Endothelial cell of umbilical vein (primary cell): ENCODE data around the gene RHOB. TPM values are rescaled to one million over a fixed set of nuclear protein-coding genes. Genes with fewer than 3 reads are reported as not detected.

ENCODE experiments used
- BruUV-seq: library from RNA; stranded (reverse); fragments of 400-500 nt; replicated peaks from 2 replicates; lab custom pipeline; 2021; lab: Mats Ljungman, UMichigan
- CTCF ChIA-PET: fragments of 300-600, 350-600 bp; sonication (Branson Sonifier 250); formaldehyde crosslinking; loops from one replicate; lab custom pipeline; 2021; ENCODE audit warnings: antibody characterized with exemption, inconsistent platforms; lab: Charles Lee
- POLR2A ChIA-PET: fragments of 300-600, 350-600 bp; sonication (Branson Sonifier 250); formaldehyde crosslinking; loops from one replicate; lab custom pipeline; 2021; ENCODE audit warnings: antibody characterized with exemption, inconsistent platforms; lab: Charles Lee
- DNase-seq: peaks from one replicate; pipeline ENCODE4 v3.0.0-alpha.2; 2011; ENCODE audit warnings: low read depth, low spot score
- FAIRE-seq: peaks from 2 replicates; lab custom pipeline; 2011; peaks lifted over from hg19 to GRCh38; lab: Jason Lieb, UNC
- H2AFZ ChIP-seq: 2 replicates; pipeline ENCODE4 v1.6.0; 2012; ENCODE audit warnings: low read depth, low read length, control low read depth, inconsistent platforms
- H3K27ac ChIP-seq: 2 replicates; pipeline ENCODE4 v1.5.1; 2011; ENCODE audit warnings: low read depth, mild to moderate bottlenecking, control low read depth, low read length, moderate library complexity; ENCODE audit not compliant: insufficient read depth
- H3K27me3 ChIP-seq, 2 experiments: 2 replicates each; pipeline versions ENCODE4 v1.6.0 to v1.6.1; 2011; ENCODE audit warnings: low read length in 2 of 2, mixed read lengths in 1 of 2; ENCODE audit not compliant: control insufficient read depth in 2 of 2, insufficient read depth in 2 of 2
- H3K36me3 ChIP-seq, 2 experiments: 2 replicates in 1 of 2; 3 replicates in 1 of 2; pipeline ENCODE4 v1.5.1; 2011; ENCODE audit warnings: low read length in 2 of 2, mild to moderate bottlenecking in 1 of 2, moderate library complexity in 1 of 2; ENCODE audit not compliant: control insufficient read depth in 2 of 2, insufficient read depth in 2 of 2; ENCODE audit errors: extremely low read depth in 1 of 2
- H3K4me1 ChIP-seq: 3 replicates; pipeline ENCODE4 v1.5.1; 2011; ENCODE audit warnings: mild to moderate bottlenecking, low read length; ENCODE audit not compliant: control insufficient read depth, insufficient read depth; ENCODE audit errors: extremely low read depth
- H3K4me2 ChIP-seq: 2 replicates; pipeline ENCODE4 v1.6.1; 2011; ENCODE audit warnings: low read length, control low read depth, mixed read lengths; ENCODE audit not compliant: insufficient read depth
- H3K4me3 ChIP-seq, 3 experiments: fragments of 200-600 bp in 1 of 3; sonication (generic), shearing (Covaris generic) in 1 of 3; replicated peaks in 1 of 3; 2 replicates each; pipeline ENCODE4 v1.5.1; 2011 to 2016; ENCODE audit warnings: control low read depth in 3 of 3, low read length in 3 of 3, mild to moderate bottlenecking in 2 of 3, inconsistent platforms in 1 of 3, low read depth in 1 of 3, moderate library complexity in 1 of 3; ENCODE audit not compliant: insufficient read depth in 1 of 3
- H3K79me2 ChIP-seq: 2 replicates; pipeline ENCODE4 v1.6.0; 2012; ENCODE audit warnings: low read length, inconsistent platforms; ENCODE audit not compliant: control insufficient read depth, insufficient read depth
- H3K9ac ChIP-seq: replicated peaks from 2 replicates; pipeline ENCODE3; 2011; ENCODE audit warnings: low read length, control low read depth; ENCODE audit not compliant: insufficient read depth; ENCODE audit errors: extremely low read depth
- H3K9me1 ChIP-seq: replicated peaks from 3 replicates; pipeline ENCODE4 v1.6.0; 2011; ENCODE audit warnings: mild to moderate bottlenecking, low read length; ENCODE audit not compliant: control insufficient read depth, insufficient read depth; ENCODE audit errors: extremely low read depth
- H3K9me3 ChIP-seq: replicated peaks from 2 replicates; pipeline ENCODE4 v1.5.1; 2012; ENCODE audit warnings: low read length, inconsistent platforms; ENCODE audit not compliant: control insufficient read depth, insufficient read depth
- H4K20me1 ChIP-seq: replicated peaks from 2 replicates; pipeline ENCODE3; 2011; ENCODE audit warnings: mild to moderate bottlenecking, low read length; ENCODE audit not compliant: control insufficient read depth, insufficient read depth; ENCODE audit errors: extremely low read depth
- CTCF ChIP-seq, 2 donors: IDR thresholded peaks; 1 replicate in 1 of 2; 2 replicates in 1 of 2; pipeline ENCODE4 v1.5.1; 2011; ENCODE audit warnings: low read length in 2 of 2, mild to moderate bottlenecking in 2 of 2, moderate library complexity in 2 of 2, control low read depth in 1 of 2, inconsistent platforms in 1 of 2, low read depth in 1 of 2; ENCODE audit not compliant: insufficient read depth in 1 of 2; ENCODE audit errors: extremely low read depth in 1 of 2
- EZH2 ChIP-seq: IDR thresholded peaks from 2 replicates; pipeline ENCODE4 v1.6.1; 2012; ENCODE audit warnings: borderline replicate concordance, low read depth, mild to moderate bottlenecking, moderate library complexity, low read length, inconsistent platforms; ENCODE audit not compliant: severe bottlenecking
- FOS ChIP-seq: IDR thresholded peaks from 2 replicates; pipeline ENCODE4 v1.6.1; 2011; ENCODE audit warnings: mild to moderate bottlenecking, low read length, moderate library complexity, borderline replicate concordance; ENCODE audit not compliant: insufficient read depth
- GATA2 ChIP-seq: IDR thresholded peaks from 2 replicates; pipeline ENCODE4 v1.7.0; 2011; ENCODE audit warnings: low read depth, mild to moderate bottlenecking, moderate library complexity, mixed read lengths, low read length; ENCODE audit not compliant: insufficient read length, insufficient read depth
- JUN ChIP-seq: IDR thresholded peaks from 2 replicates; pipeline ENCODE4 v1.6.1; 2011; ENCODE audit warnings: borderline replicate concordance, low read depth; ENCODE audit not compliant: insufficient read length, insufficient read depth
- MYC ChIP-seq: IDR thresholded peaks from one replicate; pipeline ENCODE4 v1.6.1; 2011; ENCODE audit warnings: mild to moderate bottlenecking, low read depth, low read length
- POLR2A ChIP-seq: IDR thresholded peaks from 2 replicates; pipeline ENCODE4 v1.6.1; 2012; ENCODE audit warnings: low read depth, mild to moderate bottlenecking, control low read depth, low read length
- POLR2AphosphoS5 ChIP-seq: IDR thresholded peaks from 2 replicates; pipeline ENCODE4 v1.6.1; 2012; ENCODE audit warnings: low read depth, mild to moderate bottlenecking, control low read depth, low read length, moderate library complexity; ENCODE audit not compliant: insufficient read depth
- dilution Hi-C: fragments of 300-500 bp; cut with MboI; formaldehyde crosslinking; loops from one replicate; pipeline ENCODE4 v1.15.0; 2019; ENCODE audit warnings: low sequenced_read_pairs; ENCODE audit not compliant: extremely low pct_ligation_motif_present
- intact Hi-C: fragments of 100-400 bp; cut with micrococcal nuclease; formaldehyde crosslinking; loops from one replicate; pipeline ENCODE4 v1.10.0; 2022
- polyA plus RNA-seq, 4 experiments: library from polyadenylated mRNA; depleted of rRNA in 3 of 4; stranded (reverse) in 3 of 4; unstranded in 1 of 4; fragments of >200 nt; gene quantifications; 2 replicates each; pipeline versions ENCODE4 v1.2.1 to v1.2.3, GENCODE V29; 2011 to 2012; ENCODE audit warnings: missing spikeins in 1 of 4
- total RNA-seq: library from RNA; stranded (reverse); gene quantifications from 2 replicates; pipeline ENCODE4 v1.2.3, GENCODE V29; 2021
- TF ChIP-seq, protein P1 (sequence below): IDR thresholded peaks from 2 replicates; pipeline ENCODE4 v1.6.1; 2011; ENCODE audit not compliant: insufficient read depth, insufficient read length

RHOB gene
- total and polyA plus RNA-seq, 2 donors (not counting 3 experiments of a cell fraction or from before 2014, with no cell fraction given) = 830 to 1,101 TPM

DNA sequence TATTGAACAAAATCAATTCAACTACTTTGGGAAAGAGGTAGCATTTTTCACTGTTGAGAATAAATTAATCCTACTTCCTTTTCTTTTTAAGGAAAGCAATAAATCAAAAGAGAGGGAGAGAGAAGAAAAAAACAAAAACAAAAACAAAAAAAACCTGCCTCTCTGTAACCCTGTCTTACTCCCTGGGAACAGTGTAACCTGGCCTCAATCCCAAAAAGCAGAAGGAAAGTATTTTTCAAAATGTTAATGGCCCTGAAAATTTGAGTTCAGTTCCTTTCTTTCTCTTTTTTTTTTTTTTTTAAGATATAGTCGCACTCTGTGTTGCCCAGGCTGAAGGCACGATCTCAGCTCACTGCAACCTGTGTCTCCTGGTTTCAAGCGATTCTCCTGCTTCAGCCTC is 35.9 kb downstream of the RHOB start:
- peaks cover under 1% of the 10 kb centered on the region for H3K4me1 ChIP-seq
- CTCF ChIA-PET = no interaction called here
- no peak overlapping the region for H2AFZ ChIP-seq
- intact Hi-C loops (no loop called here), dilution Hi-C loops (no loop called here)
- no peaks in the 10 kb centered on the region for H3K9me1 ChIP-seq
- H3K36me3 ChIP-seq = no peaks in the 10 kb centered on the region
- no TSS peak for BruUV-seq
- no peak for DNase-seq
- no peak overlapping the region for H3K9ac ChIP-seq
- POLR2A ChIA-PET = no interaction called here
- H3K79me2 ChIP-seq = no peaks in the 10 kb centered on the region
- H3K4me3 ChIP-seq = no peak overlapping the region
- H3K4me2 ChIP-seq = no peak overlapping the region
- TF ChIP-seq CTCF (IDR thresholded peaks at IDR 0.05; ENCODE audit: extremely low read depth in 1 of 2, insufficient read depth in 1 of 2, low read depth in 1 of 2, low read length in 2 of 2) (no peak), JUN (no peak), FOS (no peak), POLR2AphosphoS5 (no peak), EZH2 (no peak), POLR2A (no peak), MYC (no peak), GATA2 (no peak)
- TF ChIP-seq, protein P1, sequence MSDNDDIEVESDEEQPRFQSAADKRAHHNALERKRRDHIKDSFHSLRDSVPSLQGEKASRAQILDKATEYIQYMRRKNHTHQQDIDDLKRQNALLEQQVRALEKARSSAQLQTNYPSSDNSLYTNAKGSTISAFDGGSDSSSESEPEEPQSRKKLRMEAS = no peak
- H3K27me3 ChIP-seq = no peaks in the 10 kb centered on the region
- H3K9me3 ChIP-seq = no peaks in the 10 kb centered on the region
- FAIRE-seq = no peak
- H4K20me1 ChIP-seq = no peaks in the 10 kb centered on the region
- H3K27ac ChIP-seq = no peak overlapping the region
